PC-3 (cell line): ENCODE data around the gene QSER1.

Source experiments
- EZH2 ChIP-seq: fragments of 300-600 bp; sonication (generic); IDR thresholded peaks from one replicate; pipeline ENCODE4 v1.6.1; 2017; ENCODE audit warnings: antibody characterized with exemption, mild to moderate bottlenecking, low read length; ENCODE audit not compliant: unreplicated experiment
- TF ChIP-seq, protein P1 (sequence below): fragments of 300-600 bp; sonication (generic); conservative IDR thresholded peaks from 2 replicates; pipeline ENCODE4 v1.5.1; 2017; ENCODE audit warnings: antibody characterized with exemption, low read depth, mild to moderate bottlenecking, low read length

DNA sequence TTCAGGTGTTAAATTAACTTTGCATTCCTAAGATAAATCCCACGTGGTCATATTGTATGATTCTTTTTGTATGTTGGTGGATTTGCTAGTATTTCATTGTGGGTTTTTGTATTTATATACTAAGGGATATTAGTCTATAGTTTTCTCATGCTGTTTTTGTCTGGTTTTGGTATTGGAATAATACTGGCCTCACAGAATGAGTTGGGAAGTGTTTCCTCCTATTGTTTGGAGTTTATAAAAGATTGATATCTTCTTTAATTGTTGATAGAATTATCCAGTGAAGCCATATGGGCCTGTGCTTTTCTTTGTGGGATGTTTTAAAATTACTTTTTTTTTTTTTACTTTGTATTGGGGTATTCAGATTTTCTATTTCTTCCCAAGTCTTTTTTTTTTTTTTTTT lies 59.8 kb downstream of the QSER1 start:
- TF ChIP-seq, protein P1, sequence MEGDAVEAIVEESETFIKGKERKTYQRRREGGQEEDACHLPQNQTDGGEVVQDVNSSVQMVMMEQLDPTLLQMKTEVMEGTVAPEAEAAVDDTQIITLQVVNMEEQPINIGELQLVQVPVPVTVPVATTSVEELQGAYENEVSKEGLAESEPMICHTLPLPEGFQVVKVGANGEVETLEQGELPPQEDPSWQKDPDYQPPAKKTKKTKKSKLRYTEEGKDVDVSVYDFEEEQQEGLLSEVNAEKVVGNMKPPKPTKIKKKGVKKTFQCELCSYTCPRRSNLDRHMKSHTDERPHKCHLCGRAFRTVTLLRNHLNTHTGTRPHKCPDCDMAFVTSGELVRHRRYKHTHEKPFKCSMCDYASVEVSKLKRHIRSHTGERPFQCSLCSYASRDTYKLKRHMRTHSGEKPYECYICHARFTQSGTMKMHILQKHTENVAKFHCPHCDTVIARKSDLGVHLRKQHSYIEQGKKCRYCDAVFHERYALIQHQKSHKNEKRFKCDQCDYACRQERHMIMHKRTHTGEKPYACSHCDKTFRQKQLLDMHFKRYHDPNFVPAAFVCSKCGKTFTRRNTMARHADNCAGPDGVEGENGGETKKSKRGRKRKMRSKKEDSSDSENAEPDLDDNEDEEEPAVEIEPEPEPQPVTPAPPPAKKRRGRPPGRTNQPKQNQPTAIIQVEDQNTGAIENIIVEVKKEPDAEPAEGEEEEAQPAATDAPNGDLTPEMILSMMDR, result no peak
- no peak for TF ChIP-seq EZH2
